ENCODE measurements around the gene PLA2G2F. TPM values are rescaled to one million over a fixed set of nuclear protein-coding genes. Genes with fewer than 3 reads are reported as not detected.

Gene PLA2G2F
- total RNA-seq, 1 donor from 2014 or later: 9.2 TPM

- no peak for DNase-seq (ENCODE audit: low read depth)
- TF ChIP-seq CTCF (IDR thresholded peaks at IDR 0.05; ENCODE audit: insufficient read depth, low read length, poor library complexity, severe bottlenecking): no peak
- H3K36me3 ChIP-seq (ENCODE audit: control insufficient read depth, insufficient read depth, low read length): no peaks in the 10 kb centered on the region
- peaks cover 5% of the 10 kb centered on the region for H3K27me3 ChIP-seq (ENCODE audit: control insufficient read depth, insufficient read depth, low read length)
- no peak overlapping the region for H3K4me3 ChIP-seq (ENCODE audit: low read depth, low read length)
Measured at GRCh38 chr1:20192871-20193411, 53.8 kb downstream of the PLA2G2F start.

- TF ChIP-seq CTCF (IDR thresholded peaks at IDR 0.05; ENCODE audit: insufficient read depth, low read length, poor library complexity, severe bottlenecking): no peak
- Histone ChIP-seq H3K36me3 (ENCODE audit: control insufficient read depth, insufficient read depth, low read length) (no peaks in the 10 kb centered on the region), H3K4me3 (ENCODE audit: low read depth, low read length) (no peak overlapping the region), H3K27me3 (ENCODE audit: control insufficient read depth, insufficient read depth, low read length) (peaks cover 5% of the 10 kb centered on the region)
- no peak for DNase-seq (ENCODE audit: low read depth)
Measured at GRCh38 chr1:20194224-20194623, 55.1 kb downstream of the PLA2G2F start.

GRCh38 chr1:20194757-20195461, 55.8 kb downstream of the PLA2G2F start:
- peaks cover 5% of the 10 kb centered on the region for H3K27me3 ChIP-seq (ENCODE audit: control insufficient read depth, insufficient read depth, low read length)
- no peak for DNase-seq (ENCODE audit: low read depth)

GRCh38 chr1:20195462-20195780, 56.3 kb downstream of the PLA2G2F start:
- no peaks in the 10 kb centered on the region for H3K36me3 ChIP-seq (ENCODE audit: control insufficient read depth, insufficient read depth, low read length)
- DNase-seq (ENCODE audit: low read depth): no peak
- no peak for TF ChIP-seq CTCF (IDR thresholded peaks at IDR 0.05; ENCODE audit: insufficient read depth, low read length, poor library complexity, severe bottlenecking)
- H3K27me3 ChIP-seq (ENCODE audit: control insufficient read depth, insufficient read depth, low read length): peaks cover 5% of the 10 kb centered on the region
- H3K4me3 ChIP-seq (ENCODE audit: low read depth, low read length): no peak overlapping the region

More at GRCh38 chr1:20194757-20195461, 55.8 kb downstream of the PLA2G2F start:
- Histone ChIP-seq H3K36me3 (ENCODE audit: control insufficient read depth, insufficient read depth, low read length) (no peaks in the 10 kb centered on the region), H3K4me3 (ENCODE audit: low read depth, low read length) (no peak overlapping the region)
- peak; percentile 84 for TF ChIP-seq CTCF (IDR thresholded peaks at IDR 0.05; ENCODE audit: insufficient read depth, low read length, poor library complexity, severe bottlenecking)

- no peaks in the 10 kb centered on the region for H3K36me3 ChIP-seq (ENCODE audit: control insufficient read depth, insufficient read depth, low read length)
- peaks cover 3% of the 10 kb centered on the region for H3K27me3 ChIP-seq (ENCODE audit: control insufficient read depth, insufficient read depth, low read length)
- no peak for TF ChIP-seq CTCF (IDR thresholded peaks at IDR 0.05; ENCODE audit: insufficient read depth, low read length, poor library complexity, severe bottlenecking)
- no peak overlapping the region for H3K4me3 ChIP-seq (ENCODE audit: low read depth, low read length)
- no peak for DNase-seq (ENCODE audit: low read depth)
Measured at GRCh38 chr1:20197329-20197791, 58.2 kb downstream of the PLA2G2F start.

- TF ChIP-seq CTCF (IDR thresholded peaks at IDR 0.05; ENCODE audit: insufficient read depth, low read length, poor library complexity, severe bottlenecking): no peak
- no peak overlapping the region for H3K4me3 ChIP-seq (ENCODE audit: low read depth, low read length)
- no peaks in the 10 kb centered on the region for H3K36me3 ChIP-seq (ENCODE audit: control insufficient read depth, insufficient read depth, low read length)
- no peak for DNase-seq (ENCODE audit: low read depth)
- H3K27me3 ChIP-seq (ENCODE audit: control insufficient read depth, insufficient read depth, low read length): peaks cover 3% of the 10 kb centered on the region
Measured at GRCh38 chr1:20198296-20198695, 59.2 kb downstream of the PLA2G2F start.

Measured in kidney epithelial cell (primary cell).